HCT116 (cell line): ENCODE results near the gene PRKAR1A.

Source experiments
- CEBPB ChIP-seq: IDR thresholded peaks from 2 replicates; pipeline ENCODE4 v1.6.1; 2012; ENCODE audit warnings: low read depth
- EGR1 ChIP-seq: IDR thresholded peaks from 2 replicates; pipeline ENCODE4 v1.6.1; 2012; ENCODE audit warnings: low read depth
- EZH2 ChIP-seq: fragments of 200-600 bp; sonication (generic); IDR thresholded peaks from 2 replicates; pipeline ENCODE4 v1.6.1; 2017; ENCODE audit warnings: antibody characterized with exemption, mixed run types
- POLR2A ChIP-seq: IDR thresholded peaks from 2 replicates; pipeline ENCODE4 v1.7.0; 2011; ENCODE audit warnings: borderline replicate concordance; ENCODE audit not compliant: insufficient read depth, insufficient read length; ENCODE audit errors: extremely low read depth
- POLR2AphosphoS5 ChIP-seq: IDR thresholded peaks from 2 replicates; pipeline ENCODE4 v1.6.1; 2011; ENCODE audit warnings: mild to moderate bottlenecking, low read depth, low read length, moderate library complexity
- SRF ChIP-seq: IDR thresholded peaks from 2 replicates; pipeline ENCODE4 v1.6.1; 2012; ENCODE audit warnings: low read depth
- TF ChIP-seq, protein P1 (sequence below): IDR thresholded peaks from 2 replicates; pipeline ENCODE4 v1.6.1; 2012; ENCODE audit warnings: low read depth
- TF ChIP-seq, protein P2 (sequence below), 3 experiments: fragments of 200-600 bp in 1 of 3; sonication (generic) in 1 of 3; IDR thresholded peaks in 2 of 3; conservative IDR thresholded peaks in 1 of 3; 2 replicates each; pipeline ENCODE4 v1.5.1; 2012 to 2017; ENCODE audit warnings: low read depth in 2 of 3, low read length in 2 of 3, antibody characterized with exemption in 1 of 3, borderline replicate concordance in 1 of 3, control low read depth in 1 of 3, mild to moderate bottlenecking in 1 of 3, mixed read lengths in 1 of 3, mixed run types in 1 of 3, moderate library complexity in 1 of 3; ENCODE audit not compliant: insufficient read depth in 1 of 3
- TF ChIP-seq, protein P3 (sequence below): IDR thresholded peaks from 2 replicates; pipeline ENCODE4 v1.6.1; 2011; ENCODE audit warnings: mild to moderate bottlenecking, low read length, moderate library complexity; ENCODE audit not compliant: insufficient replicate concordance; ENCODE audit errors: extremely low read depth

DNA sequence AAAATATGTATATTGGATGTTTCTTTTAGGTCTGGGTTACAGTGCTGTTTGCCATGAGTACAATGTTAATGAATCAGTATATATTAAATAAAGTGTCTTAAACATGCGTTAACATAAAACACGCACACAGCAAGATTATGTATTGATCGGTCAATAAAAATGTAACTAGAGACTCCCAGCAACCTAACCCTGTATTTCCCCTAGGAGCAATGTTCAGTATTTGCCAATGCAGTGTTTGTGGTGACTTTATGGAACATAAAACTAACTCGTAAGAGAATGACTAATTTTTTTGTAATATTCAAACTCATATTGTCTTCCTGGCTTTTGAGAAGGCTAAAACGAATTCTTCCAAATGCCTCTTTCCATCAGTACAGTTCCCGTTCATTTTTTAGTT, 22.5 kb downstream of the PRKAR1A start:
- no peak for TF ChIP-seq EGR1
- TF ChIP-seq SRF = no peak
- no peak for TF ChIP-seq POLR2AphosphoS5
- TF ChIP-seq, protein P1, sequence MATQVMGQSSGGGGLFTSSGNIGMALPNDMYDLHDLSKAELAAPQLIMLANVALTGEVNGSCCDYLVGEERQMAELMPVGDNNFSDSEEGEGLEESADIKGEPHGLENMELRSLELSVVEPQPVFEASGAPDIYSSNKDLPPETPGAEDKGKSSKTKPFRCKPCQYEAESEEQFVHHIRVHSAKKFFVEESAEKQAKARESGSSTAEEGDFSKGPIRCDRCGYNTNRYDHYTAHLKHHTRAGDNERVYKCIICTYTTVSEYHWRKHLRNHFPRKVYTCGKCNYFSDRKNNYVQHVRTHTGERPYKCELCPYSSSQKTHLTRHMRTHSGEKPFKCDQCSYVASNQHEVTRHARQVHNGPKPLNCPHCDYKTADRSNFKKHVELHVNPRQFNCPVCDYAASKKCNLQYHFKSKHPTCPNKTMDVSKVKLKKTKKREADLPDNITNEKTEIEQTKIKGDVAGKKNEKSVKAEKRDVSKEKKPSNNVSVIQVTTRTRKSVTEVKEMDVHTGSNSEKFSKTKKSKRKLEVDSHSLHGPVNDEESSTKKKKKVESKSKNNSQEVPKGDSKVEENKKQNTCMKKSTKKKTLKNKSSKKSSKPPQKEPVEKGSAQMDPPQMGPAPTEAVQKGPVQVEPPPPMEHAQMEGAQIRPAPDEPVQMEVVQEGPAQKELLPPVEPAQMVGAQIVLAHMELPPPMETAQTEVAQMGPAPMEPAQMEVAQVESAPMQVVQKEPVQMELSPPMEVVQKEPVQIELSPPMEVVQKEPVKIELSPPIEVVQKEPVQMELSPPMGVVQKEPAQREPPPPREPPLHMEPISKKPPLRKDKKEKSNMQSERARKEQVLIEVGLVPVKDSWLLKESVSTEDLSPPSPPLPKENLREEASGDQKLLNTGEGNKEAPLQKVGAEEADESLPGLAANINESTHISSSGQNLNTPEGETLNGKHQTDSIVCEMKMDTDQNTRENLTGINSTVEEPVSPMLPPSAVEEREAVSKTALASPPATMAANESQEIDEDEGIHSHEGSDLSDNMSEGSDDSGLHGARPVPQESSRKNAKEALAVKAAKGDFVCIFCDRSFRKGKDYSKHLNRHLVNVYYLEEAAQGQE = no peak
- TF ChIP-seq POLR2A = no peak
- TF ChIP-seq, protein P2, sequence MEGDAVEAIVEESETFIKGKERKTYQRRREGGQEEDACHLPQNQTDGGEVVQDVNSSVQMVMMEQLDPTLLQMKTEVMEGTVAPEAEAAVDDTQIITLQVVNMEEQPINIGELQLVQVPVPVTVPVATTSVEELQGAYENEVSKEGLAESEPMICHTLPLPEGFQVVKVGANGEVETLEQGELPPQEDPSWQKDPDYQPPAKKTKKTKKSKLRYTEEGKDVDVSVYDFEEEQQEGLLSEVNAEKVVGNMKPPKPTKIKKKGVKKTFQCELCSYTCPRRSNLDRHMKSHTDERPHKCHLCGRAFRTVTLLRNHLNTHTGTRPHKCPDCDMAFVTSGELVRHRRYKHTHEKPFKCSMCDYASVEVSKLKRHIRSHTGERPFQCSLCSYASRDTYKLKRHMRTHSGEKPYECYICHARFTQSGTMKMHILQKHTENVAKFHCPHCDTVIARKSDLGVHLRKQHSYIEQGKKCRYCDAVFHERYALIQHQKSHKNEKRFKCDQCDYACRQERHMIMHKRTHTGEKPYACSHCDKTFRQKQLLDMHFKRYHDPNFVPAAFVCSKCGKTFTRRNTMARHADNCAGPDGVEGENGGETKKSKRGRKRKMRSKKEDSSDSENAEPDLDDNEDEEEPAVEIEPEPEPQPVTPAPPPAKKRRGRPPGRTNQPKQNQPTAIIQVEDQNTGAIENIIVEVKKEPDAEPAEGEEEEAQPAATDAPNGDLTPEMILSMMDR (IDR thresholded peaks at IDR 0.05 in 2 of 3, conservative IDR thresholded peaks at IDR 0.05 in 1 of 3; ENCODE audit: borderline replicate concordance in 1 of 3, insufficient read depth in 1 of 3, low read depth in 2 of 3, low read length in 2 of 3) = no peak
- no peak for TF ChIP-seq CEBPB
- TF ChIP-seq, protein P3, sequence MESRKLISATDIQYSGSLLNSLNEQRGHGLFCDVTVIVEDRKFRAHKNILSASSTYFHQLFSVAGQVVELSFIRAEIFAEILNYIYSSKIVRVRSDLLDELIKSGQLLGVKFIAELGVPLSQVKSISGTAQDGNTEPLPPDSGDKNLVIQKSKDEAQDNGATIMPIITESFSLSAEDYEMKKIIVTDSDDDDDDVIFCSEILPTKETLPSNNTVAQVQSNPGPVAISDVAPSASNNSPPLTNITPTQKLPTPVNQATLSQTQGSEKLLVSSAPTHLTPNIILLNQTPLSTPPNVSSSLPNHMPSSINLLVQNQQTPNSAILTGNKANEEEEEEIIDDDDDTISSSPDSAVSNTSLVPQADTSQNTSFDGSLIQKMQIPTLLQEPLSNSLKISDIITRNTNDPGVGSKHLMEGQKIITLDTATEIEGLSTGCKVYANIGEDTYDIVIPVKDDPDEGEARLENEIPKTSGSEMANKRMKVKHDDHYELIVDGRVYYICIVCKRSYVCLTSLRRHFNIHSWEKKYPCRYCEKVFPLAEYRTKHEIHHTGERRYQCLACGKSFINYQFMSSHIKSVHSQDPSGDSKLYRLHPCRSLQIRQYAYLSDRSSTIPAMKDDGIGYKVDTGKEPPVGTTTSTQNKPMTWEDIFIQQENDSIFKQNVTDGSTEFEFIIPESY = no peak
- no peak for TF ChIP-seq EZH2
